Astrocyte of the cerebellum (primary cell): ENCODE data around the gene EARS2.
A peak's percentile ranks its signal among the peaks of the same experiment; 100 is the strongest.
"Not testable (repeated sequence)": the region's sequence is repeated elsewhere in the genome, so short reads cannot be mapped to it uniquely, and the experiment has no call there.

Source experiments
- DNase-seq: peaks from one replicate; pipeline ENCODE4 v3.0.0-alpha.2; 2011; ENCODE audit warnings: low read depth
- H3K4me3 ChIP-seq: 2 replicates; pipeline ENCODE4 v1.5.1; 2011; ENCODE audit warnings: mild to moderate bottlenecking, low read depth, low read length, moderate library complexity
- in situ Hi-C: cut with HindIII; loops from 2 replicates; pipeline ENCODE4 v1.10.0; 2017; ENCODE audit warnings: low sequenced_read_pairs
- TF ChIP-seq, protein P1 (sequence below): IDR thresholded peaks from 2 replicates; pipeline ENCODE4 v1.5.1; 2012; ENCODE audit warnings: low read length, low read depth, moderate library complexity, mild to moderate bottlenecking; ENCODE audit errors: missing control alignments

Gene EARS2

DNA sequence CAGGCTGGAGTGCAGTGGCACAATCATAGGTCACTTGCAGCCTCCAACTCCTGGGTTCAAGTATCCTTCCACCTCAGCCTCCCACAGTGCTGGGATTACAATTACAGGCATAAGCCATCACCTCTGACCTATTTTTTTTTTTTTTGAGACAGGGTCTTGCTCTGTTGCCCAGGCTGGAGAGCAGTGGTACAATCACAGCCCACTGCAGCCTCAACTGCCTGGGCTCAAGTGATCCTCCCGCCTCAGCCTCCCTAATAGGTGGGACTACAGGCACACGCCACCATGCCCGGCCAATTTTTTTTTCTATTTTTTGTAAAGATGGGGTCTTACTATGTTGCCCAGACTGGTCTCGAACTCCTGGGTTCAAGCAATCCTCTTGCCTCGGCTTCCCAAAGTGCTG is 41.3 kb downstream of the EARS2 start:
- DNase-seq: no peak
- TF ChIP-seq, protein P1, sequence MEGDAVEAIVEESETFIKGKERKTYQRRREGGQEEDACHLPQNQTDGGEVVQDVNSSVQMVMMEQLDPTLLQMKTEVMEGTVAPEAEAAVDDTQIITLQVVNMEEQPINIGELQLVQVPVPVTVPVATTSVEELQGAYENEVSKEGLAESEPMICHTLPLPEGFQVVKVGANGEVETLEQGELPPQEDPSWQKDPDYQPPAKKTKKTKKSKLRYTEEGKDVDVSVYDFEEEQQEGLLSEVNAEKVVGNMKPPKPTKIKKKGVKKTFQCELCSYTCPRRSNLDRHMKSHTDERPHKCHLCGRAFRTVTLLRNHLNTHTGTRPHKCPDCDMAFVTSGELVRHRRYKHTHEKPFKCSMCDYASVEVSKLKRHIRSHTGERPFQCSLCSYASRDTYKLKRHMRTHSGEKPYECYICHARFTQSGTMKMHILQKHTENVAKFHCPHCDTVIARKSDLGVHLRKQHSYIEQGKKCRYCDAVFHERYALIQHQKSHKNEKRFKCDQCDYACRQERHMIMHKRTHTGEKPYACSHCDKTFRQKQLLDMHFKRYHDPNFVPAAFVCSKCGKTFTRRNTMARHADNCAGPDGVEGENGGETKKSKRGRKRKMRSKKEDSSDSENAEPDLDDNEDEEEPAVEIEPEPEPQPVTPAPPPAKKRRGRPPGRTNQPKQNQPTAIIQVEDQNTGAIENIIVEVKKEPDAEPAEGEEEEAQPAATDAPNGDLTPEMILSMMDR: no peak
- in situ Hi-C loops: no loop called here
- no peak overlapping the region for H3K4me3 ChIP-seq

GRCh38 chr16:23514381-23515152 is 42.6 kb downstream of the EARS2 start:
- H3K4me3 ChIP-seq: no peak overlapping the region
- TF ChIP-seq, protein P1: no peak
- in situ Hi-C loops: no loop called here
- DNase-seq: no peak

GRCh38 chr16:23512168-23512695 is 44.9 kb downstream of the EARS2 start:
- TF ChIP-seq, protein P1: no peak
- H3K4me3 ChIP-seq: no peak overlapping the region
- in situ Hi-C loops: no loop called here
- no peak for DNase-seq

- in situ Hi-C loops: no loop called here
- DNase-seq: no peak
- TF ChIP-seq, protein P1: no peak
- H3K4me3 ChIP-seq: no peak overlapping the region
These were observed 45.4 kb downstream of the EARS2 start for GRCh38 chr16:23511731-23512130.

DNA sequence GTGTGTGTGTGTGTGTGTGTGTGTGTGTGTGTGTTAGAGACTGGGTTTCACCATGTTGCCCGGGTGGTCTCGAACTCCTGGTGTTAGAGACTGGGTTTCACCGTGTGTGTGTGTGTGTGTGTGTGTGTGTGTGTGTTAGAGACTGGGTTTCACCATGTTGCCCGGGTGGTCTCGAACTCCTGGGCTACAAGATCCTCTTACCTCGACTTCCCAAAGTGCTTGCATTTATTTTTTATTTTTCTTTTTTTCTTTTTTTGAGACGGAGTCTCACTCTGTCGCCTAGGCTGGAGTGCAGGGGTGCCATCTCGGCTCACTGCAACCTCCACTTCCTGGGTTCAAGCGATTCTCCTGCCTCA is 46.3 kb downstream of the EARS2 start:
- peak overlapping the region; percentile 50 for H3K4me3 ChIP-seq
- DNase-seq, in situ Hi-C loops: not testable (repeated sequence)

DNA sequence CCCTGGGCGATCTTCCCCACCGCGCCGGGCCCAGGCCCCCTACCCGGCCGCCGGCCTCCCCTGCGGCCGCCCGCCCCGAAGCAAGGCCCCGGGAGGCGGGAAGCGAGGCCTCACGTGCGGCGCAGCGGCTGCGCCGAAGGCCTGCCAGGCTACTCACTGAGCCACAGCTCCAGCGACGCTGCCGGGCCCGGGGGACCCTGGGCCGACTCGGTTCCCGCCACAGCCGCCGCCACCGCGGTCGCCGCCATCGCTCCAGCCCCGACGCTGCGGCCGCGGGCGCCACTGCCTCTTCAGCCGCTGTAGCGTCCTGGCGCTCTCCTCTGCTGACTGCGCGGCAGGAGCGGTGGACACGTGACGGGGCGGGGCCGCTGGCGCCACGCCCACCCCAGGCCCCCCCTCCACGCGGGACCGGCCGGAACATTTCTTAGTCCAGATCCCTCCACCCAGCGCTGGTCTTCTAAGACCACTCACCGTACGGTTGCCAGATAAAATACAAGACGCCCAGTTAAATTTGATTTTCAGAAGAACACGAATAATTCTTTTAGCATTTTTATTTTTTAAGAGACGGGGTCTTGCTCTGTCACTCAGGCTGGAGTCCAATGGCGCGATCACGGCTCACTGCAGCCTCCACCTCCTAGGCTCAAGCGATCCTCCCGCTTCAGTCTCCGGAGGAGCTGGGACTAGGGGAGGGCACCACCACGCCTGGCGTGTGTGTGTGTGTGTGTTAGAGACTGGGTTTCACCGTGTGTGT is 46.8 kb downstream of the EARS2 start, which contains the start of gene GGA2:
Gene GGA2, minus strand, starts transcription at position 331 of the 751 bp plus-strand sequence. Its CDS starts 83 bp downstream, at position 248.
- H3K4me3 ChIP-seq: peak within 1 kb of the TSS; percentile 50
- peak; percentile 49 for DNase-seq
- in situ Hi-C loops: no loop called here
- TF ChIP-seq, protein P1: no peak

DNA sequence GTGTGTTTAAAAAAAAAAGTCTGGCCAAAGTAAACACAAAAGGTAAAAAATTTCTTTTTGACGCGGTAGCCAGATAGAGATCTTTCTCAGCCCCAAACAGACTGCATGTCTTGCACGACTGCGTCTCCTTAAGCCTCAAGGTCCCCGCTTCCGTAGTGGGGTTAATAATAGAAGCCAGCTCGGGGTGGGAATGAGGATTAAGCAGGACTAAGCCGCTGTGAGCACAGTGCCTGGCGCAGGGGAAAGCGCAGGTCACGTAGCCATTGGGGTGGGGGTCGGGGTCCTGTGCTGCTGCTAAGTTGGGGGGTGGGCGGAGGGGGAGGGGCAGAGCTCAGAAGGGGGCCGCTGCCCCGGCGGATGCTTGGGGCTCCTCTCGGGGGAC is 47.4 kb downstream of the EARS2 start:
- H3K4me3 ChIP-seq: peak overlapping the region; percentile 50
- in situ Hi-C loops: no loop called here
- DNase-seq: no peak
- TF ChIP-seq, protein P1: no peak
